ENCODE measurements around the gene EFCAB6.

EFCAB6 gene

DNA sequence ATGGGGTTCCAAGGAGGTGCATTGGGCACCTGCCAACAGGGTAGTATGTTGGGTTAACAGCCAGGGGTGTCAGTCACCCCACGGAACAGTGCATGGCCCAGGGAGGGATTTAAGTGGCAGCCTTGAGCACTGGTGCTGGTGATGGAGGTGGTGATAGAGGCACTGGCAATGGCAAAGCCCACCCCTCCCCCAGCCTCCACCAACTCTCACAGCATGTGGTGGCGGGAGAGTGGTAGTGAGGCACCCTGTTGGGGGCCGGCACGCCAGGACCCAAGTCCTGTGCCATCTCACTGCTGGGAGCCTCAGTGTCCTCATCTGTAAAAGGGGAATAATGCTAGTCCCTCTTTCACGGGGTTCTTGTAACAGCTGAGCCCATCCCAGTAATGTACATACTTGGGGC lies 318.8 kb downstream of the EFCAB6 start:
- no peak for DNase-seq

GRCh38 chr22:43491737-43492136 lies 320.4 kb downstream of the EFCAB6 start:
- no peak for DNase-seq

GRCh38 chr22:43491177-43491576 lies 320.9 kb downstream of the EFCAB6 start:
- no peak for DNase-seq

- no peak for DNase-seq
These were observed 321.8 kb downstream of the EFCAB6 start for GRCh38 chr22:43490311-43490710.

DNA sequence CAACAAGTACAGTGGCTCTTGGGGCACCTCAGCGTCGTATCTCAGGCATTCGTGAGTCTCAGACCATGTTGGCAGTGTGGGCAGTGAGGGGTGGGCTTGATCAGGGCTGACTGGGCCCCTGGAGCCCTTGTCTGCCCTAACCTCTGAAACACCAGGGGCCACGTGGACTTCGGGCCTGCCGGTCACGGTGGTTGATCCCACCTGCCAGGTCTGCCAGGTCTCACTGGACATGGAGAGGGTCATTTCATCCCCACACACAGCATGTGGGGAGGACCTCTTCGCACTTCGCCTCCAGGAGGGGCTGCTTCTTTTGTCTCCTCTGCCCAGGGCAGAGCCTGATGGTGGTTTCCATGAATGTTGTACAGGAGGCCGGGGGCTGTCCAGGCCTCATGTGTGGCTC lies 323.2 kb downstream of the EFCAB6 start:
- DNase-seq, result no peak

GRCh38 chr22:43488031-43488866 lies 323.9 kb downstream of the EFCAB6 start:
- DNase-seq, result no peak

DNA sequence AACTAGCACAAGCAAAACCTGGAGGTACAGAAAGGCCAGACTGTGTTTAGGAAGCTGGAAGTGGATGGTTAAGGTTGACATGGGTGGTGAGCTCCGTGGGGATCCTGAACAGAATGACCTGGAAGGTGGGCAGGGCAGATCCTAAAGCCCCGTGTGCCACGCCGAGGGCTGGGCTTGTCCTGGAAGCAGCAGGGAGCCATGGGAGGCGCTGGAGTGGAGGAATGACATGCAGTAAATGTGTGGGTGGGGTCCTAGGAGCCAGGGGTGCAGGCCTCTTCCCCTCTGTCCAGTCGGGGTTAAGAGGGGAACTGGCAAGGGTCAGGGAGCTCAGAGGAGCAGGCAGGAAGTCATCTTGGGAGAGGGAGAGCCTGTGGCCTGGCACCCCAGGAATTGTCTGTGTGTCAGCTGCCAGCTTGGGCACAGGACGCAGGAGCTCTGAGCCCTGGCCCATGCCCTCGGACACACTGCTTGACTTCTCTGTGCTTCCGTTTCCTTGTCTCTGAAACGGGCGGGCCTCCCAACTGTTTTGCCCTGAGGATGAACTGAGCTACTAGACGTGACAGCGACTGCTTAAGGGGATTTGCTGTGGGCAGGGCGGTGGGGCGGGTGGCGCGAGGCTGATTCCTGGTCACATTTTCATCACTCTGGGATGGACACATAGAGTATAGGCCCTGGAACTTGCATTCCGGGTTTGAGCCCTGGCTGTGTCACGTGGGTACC lies 324.6 kb downstream of the EFCAB6 start:
- DNase-seq, result no peak

- no peak for DNase-seq
These were observed 326.5 kb downstream of the EFCAB6 start for GRCh38 chr22:43485502-43486089.

- no peak for DNase-seq
These were observed 327.9 kb downstream of the EFCAB6 start for GRCh38 chr22:43484227-43484626.

- DNase-seq, result no peak
These were observed 328.4 kb downstream of the EFCAB6 start for GRCh38 chr22:43483669-43484068.

GRCh38 chr22:43483266-43483665 lies 328.8 kb downstream of the EFCAB6 start:
- no peak for DNase-seq

- DNase-seq, result no peak
These were observed 329.8 kb downstream of the EFCAB6 start for GRCh38 chr22:43482318-43482625.

GRCh38 chr22:43481568-43482317 lies 330.4 kb downstream of the EFCAB6 start:
- no peak for DNase-seq

DNA sequence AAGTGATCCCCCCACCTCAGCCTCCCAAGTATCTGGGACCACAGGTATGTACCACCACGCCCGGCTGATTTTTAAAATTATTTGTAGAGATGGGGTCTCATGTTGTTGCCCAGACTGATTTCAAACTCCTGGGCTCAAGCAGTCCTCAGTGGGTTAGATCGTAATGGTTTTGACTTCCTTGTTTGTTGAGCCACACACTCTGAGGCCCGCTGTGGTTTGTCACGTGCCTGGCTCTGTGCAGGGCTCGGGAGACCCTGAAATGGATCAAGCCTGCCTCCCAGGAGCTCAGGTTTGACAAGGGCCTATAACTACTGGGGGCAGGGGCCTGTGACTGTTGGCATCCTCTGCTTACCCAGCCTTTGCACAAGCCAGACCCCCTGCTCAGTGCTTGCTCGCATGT lies 332.1 kb downstream of the EFCAB6 start:
- no peak for DNase-seq

DNA sequence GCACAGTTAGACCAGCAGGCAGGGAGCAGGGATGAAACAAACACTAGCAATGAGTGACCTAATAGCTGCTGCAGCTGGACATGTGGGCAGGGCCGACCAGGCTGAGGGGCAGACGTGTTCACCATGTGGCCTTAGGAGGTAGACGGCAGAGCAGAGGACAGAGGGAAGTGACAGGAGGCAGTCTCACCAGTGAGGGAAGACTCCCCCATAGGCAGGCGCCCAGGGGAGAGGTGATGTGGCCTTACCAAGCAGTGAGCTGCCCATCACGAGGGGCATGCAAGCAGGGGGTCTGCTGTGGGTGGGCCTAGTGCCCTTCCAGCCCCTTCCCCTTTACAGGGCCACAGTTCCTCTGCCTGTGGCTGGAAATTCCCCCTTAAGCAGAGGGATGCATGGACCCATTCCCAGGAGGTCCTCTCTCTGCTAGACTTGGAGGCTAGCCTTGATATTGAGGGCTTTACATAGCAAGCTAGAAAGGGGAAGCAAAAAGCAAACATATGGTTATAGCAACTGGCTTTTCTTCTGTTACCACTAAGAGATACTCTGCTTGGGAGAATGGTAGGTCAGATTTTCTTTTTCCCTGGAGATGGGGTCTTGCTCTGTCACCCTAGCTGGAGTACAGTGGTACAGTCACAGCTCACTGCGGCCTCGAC lies 332.7 kb downstream of the EFCAB6 start:
- no peak for DNase-seq

Data from fibroblast of skin of right quadriceps (primary cell).